ENCODE measurements around the gene ZDHHC7.
"Not testable (repeated sequence)": the region's sequence is repeated elsewhere in the genome, so short reads cannot be mapped to it uniquely, and the experiment has no call there.

Gene ZDHHC7

DNA sequence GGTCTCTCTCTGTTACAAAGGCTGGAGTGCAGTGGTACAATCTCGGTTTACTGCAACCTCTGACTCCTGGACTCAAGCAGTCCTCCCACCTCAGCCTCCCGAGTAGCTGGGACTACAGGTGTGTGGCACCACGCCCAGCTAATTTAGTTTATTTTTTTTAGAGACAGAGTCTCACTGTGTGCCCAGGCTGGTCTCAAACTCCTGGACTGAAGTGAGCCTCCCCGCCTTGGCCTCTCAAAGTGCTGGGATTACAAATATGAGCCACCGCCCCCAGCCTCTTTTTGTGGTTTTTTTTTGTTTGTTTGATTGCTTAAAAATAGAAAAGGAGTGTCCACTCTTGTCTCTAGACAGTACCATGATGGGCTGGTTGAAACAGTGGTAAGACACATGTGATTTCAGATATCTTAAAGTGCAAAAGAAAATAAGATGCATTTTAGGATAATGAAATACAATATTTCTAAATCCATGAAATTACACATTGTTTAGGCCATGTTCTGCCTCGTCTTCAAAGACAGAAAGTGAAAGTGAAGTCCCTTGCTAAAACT lies 43.7 kb upstream of the ZDHHC7 start:
- H3K27ac ChIP-seq: no peak overlapping the region
- no peak for TF ChIP-seq ZFX (IDR thresholded peaks at IDR 0.05; ENCODE audit: borderline replicate concordance)
- no peak for TF ChIP-seq CTCF (IDR thresholded peaks at IDR 0.05)

DNA sequence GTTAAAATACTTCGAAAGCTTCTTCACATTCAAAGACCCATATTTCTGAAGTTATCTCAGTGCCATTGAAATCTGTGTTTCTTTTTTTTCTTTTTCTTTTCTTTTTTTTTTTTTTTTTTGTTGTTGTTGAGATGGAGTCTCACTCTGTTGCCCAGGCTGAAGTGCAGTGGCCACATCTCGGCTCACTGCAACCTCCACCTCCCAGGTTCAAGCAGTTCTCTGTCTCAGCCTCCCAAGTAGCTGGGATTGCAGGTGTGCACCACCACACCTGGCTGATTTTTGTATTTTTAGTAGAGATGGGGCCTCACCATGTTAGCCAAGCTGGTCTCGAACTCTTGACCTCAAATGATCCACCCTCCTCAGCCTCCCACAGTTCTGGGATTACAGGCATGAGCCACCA lies 43.0 kb upstream of the ZDHHC7 start:
- H3K27ac ChIP-seq: not testable (repeated sequence)

DNA sequence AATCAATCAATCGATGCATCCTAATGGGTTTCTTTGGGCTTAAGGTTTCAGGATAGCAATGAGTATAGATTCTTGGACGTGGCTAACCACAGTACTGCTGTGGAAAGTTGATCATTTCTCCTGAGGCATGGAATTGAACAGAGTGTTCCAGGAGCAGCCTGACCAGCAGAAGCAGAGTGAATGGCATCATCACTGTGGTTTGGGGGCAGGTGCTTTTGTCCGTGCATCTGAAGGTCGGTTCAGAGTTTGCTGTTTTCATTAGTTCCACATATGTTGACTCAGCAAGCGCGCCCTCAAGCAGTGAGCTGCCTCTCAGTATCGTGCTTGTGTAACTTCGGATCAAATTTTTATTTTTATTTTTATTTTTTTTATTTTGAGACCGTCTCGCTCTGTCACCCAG lies 41.2 kb upstream of the ZDHHC7 start:
- TF ChIP-seq ZFX (IDR thresholded peaks at IDR 0.05; ENCODE audit: borderline replicate concordance) (no peak), CTCF (IDR thresholded peaks at IDR 0.05) (no peak)
- H3K27ac ChIP-seq: no peak overlapping the region

- no peak overlapping the region for H3K27ac ChIP-seq
- no peak for TF ChIP-seq ZFX (IDR thresholded peaks at IDR 0.05; ENCODE audit: borderline replicate concordance)
- no peak for TF ChIP-seq CTCF (IDR thresholded peaks at IDR 0.05)
These were observed 40.3 kb upstream of the ZDHHC7 start for GRCh38 chr16:85051683-85052082.

GRCh38 chr16:85051067-85051581 lies 39.8 kb upstream of the ZDHHC7 start:
- no peak for TF ChIP-seq ZFX (IDR thresholded peaks at IDR 0.05; ENCODE audit: borderline replicate concordance)
- TF ChIP-seq CTCF (IDR thresholded peaks at IDR 0.05): no peak
- no peak overlapping the region for H3K27ac ChIP-seq

- TF ChIP-seq ZFX (IDR thresholded peaks at IDR 0.05; ENCODE audit: borderline replicate concordance) (no peak), CTCF (IDR thresholded peaks at IDR 0.05) (no peak)
- H3K27ac ChIP-seq: no peak overlapping the region
These were observed 38.5 kb upstream of the ZDHHC7 start for GRCh38 chr16:85049706-85050305.

- H3K27ac ChIP-seq: no peak overlapping the region
- TF ChIP-seq ZFX (IDR thresholded peaks at IDR 0.05; ENCODE audit: borderline replicate concordance) (no peak), CTCF (IDR thresholded peaks at IDR 0.05) (no peak)
These were observed 37.7 kb upstream of the ZDHHC7 start for GRCh38 chr16:85048921-85049562.
